Stimulated activated memory B cell treated with anti-CD40 and anti-IgM and Interleukin-4, amounts not matched to agents 10 μg/mL and 1 μg/mL and 100 μg/mL, for 72 hours (primary cell): ENCODE measurements around the gene SLC25A36.
A peak's percentile ranks its signal among the peaks of the same experiment; 100 is the strongest.
"Not testable (repeated sequence)": the region's sequence is repeated elsewhere in the genome, so short reads cannot be mapped to it uniquely, and the experiment has no call there.

Experiments used
- ATAC-seq: fragments of 150-1000 bp; cut with Tn5 transposase; 2 replicates; pipeline ENCODE4 v1.10.0; 2021
- H3K27ac Mint-ChIP-seq: one replicate; pipeline ENCODE4 v1.8.0; 2022; ENCODE audit warnings: mild to moderate bottlenecking, mixed read lengths
- H3K27me3 Mint-ChIP-seq: one replicate; pipeline ENCODE4 v1.8.0; 2022; ENCODE audit warnings: mixed read lengths
- H3K36me3 Mint-ChIP-seq: one replicate; pipeline ENCODE4 v1.8.0; 2022; ENCODE audit warnings: mixed read lengths
- H3K4me1 Mint-ChIP-seq: one replicate; pipeline ENCODE4 v1.8.0; 2022; ENCODE audit warnings: mixed read lengths
- H3K4me3 Mint-ChIP-seq: one replicate; pipeline ENCODE4 v1.8.0; 2022; ENCODE audit warnings: mild to moderate bottlenecking, moderate library complexity, mixed read lengths
- H3K9me3 Mint-ChIP-seq: one replicate; pipeline ENCODE4 v1.8.0; 2022; ENCODE audit warnings: mixed read lengths

SLC25A36 gene

GRCh38 chr3:140950144-140950543, 8.5 kb downstream of the SLC25A36 start:
- Mint-ChIP-seq H3K4me3 (no peak overlapping the region), H3K27me3 (no peaks in the 10 kb centered on the region), H3K27ac (no peak overlapping the region), H3K36me3 (peaks cover 21% of the 10 kb centered on the region), H3K4me1 (peaks cover 57% of the 10 kb centered on the region), H3K9me3 (no peaks in the 10 kb centered on the region)
- no peak for ATAC-seq

DNA sequence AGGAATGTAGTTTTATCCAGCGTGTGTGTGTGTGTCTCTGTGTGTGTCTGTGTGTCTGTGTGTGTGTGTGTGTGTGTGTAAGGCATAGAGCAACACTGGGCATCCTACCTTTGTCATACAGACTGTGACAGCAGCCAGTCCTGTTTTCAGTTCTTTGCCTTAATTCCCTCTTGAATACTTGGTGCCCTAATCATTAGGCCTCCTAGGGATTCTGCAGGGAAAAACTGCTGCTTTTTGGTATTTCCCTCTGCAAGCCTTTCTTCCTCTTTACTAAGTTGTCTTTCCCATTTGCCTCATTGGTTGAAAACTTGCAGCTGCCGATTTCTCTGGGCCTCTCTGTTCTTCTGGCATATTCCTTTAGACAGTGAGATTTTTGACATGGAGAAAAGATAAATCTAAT, 9.2 kb downstream of the SLC25A36 start:
- Mint-ChIP-seq H3K27ac (no peak overlapping the region), H3K9me3 (no peaks in the 10 kb centered on the region), H3K36me3 (peaks cover 21% of the 10 kb centered on the region), H3K27me3 (no peaks in the 10 kb centered on the region), H3K4me1 (peaks cover 56% of the 10 kb centered on the region), H3K4me3 (no peak overlapping the region)
- ATAC-seq = no peak

DNA sequence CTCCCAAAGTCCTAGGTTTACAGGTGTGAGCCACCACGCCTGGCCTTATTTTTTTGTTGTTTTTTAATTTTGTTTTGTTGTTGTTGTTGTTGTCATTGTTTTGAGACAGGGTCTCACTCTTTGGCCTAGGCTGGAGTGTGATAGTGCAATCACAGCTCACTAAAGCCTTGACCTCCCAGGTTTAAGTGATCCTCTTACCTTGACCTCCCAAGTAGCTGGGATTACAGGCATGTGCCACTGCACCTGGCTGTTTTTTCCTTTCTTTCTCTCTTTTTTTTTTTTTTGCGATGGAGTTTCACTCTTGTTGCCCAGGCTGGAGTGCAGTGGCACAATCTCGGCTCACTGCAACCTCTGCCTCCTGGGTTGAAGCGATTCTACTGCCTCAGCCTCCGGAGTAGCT, 10.1 kb downstream of the SLC25A36 start:
- H3K27ac Mint-ChIP-seq, H3K9me3 Mint-ChIP-seq, H3K4me3 Mint-ChIP-seq, H3K27me3 Mint-ChIP-seq, ATAC-seq: not testable (repeated sequence)
- peaks cover 48% of the 10 kb centered on the region for H3K4me1 Mint-ChIP-seq
- H3K36me3 Mint-ChIP-seq = peaks cover 16% of the 10 kb centered on the region

GRCh38 chr3:140953028-140953960, 11.7 kb downstream of the SLC25A36 start:
- Mint-ChIP-seq H3K4me3 (no peak overlapping the region), H3K9me3 (no peaks in the 10 kb centered on the region), H3K27me3 (no peaks in the 10 kb centered on the region), H3K36me3 (peaks cover 17% of the 10 kb centered on the region), H3K4me1 (peaks cover 44% of the 10 kb centered on the region), H3K27ac (no peak overlapping the region)
- ATAC-seq = no peak

GRCh38 chr3:140954576-140954975, 12.9 kb downstream of the SLC25A36 start:
- H3K9me3 Mint-ChIP-seq = no peaks in the 10 kb centered on the region
- H3K27me3 Mint-ChIP-seq = no peaks in the 10 kb centered on the region
- H3K4me1 Mint-ChIP-seq = peaks cover 41% of the 10 kb centered on the region
- H3K4me3 Mint-ChIP-seq = no peak overlapping the region
- no peak for ATAC-seq
- H3K27ac Mint-ChIP-seq = no peak overlapping the region
- H3K36me3 Mint-ChIP-seq = peaks cover 26% of the 10 kb centered on the region

- Mint-ChIP-seq H3K4me3 (no peak overlapping the region), H3K9me3 (no peaks in the 10 kb centered on the region), H3K27ac (no peak overlapping the region), H3K4me1 (peaks cover 30% of the 10 kb centered on the region), H3K36me3 (peaks cover 32% of the 10 kb centered on the region), H3K27me3 (no peaks in the 10 kb centered on the region)
- ATAC-seq = no peak
Measured at GRCh38 chr3:140955645-140956044, 14.0 kb downstream of the SLC25A36 start.

DNA sequence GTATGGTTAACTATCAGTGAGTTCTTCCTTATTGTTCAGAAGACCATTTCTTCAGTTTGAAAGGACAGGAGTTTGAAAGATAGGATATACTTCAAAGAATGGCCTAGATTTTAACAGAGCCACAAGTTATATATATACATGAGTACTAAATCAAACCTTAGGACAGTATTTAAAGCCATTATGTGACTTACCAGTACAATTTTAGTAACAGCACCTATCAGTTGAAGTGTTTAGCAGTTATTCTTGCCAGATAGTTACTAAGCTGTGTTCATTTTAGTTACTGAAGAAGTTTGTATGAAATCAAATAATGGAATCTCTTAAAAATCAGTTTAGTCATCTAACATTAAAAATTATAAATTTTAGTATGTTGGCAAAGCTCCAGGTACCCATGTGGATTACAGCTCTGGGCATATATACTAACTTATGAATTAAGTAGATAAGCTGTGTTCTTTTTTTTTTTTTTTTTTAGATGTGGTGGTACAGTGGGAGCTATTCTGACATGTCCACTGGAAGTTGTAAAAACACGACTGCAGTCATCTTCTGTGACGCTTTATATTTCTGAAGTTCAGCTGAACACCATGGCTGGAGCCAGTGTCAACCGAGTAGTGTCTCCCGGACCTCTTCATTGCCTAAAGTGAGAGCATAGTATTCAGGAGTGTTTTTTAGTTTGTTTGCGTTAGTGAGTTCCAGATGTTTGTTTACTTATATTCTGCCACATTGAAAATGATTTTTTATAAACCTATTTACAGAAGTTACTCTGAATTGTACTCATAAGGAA, 14.6 kb downstream of the SLC25A36 start:
- Mint-ChIP-seq H3K36me3 (peaks cover 29% of the 10 kb centered on the region), H3K27ac (no peak overlapping the region), H3K4me1 (peaks cover 24% of the 10 kb centered on the region), H3K4me3 (no peak overlapping the region), H3K27me3 (no peaks in the 10 kb centered on the region), H3K9me3 (no peaks in the 10 kb centered on the region)
- ATAC-seq = no peak

DNA sequence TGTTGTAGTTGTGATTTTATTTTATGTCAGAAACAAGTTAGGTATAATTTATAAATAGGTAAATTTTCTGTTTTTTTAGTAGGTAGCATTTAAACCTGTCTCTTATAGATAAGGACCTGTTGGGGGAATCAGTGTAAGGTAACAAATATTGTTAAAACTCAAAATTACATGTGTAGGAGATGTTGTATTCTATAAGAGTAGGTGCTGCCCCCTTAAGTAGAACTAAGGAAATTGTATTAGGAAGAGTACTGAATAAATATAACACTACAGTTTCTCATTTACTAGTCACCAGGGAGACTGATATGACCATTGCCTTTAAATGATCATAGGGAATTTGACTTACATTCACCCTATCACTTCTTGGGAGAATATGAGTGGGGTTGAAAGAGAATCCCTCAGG, 31.2 kb downstream of the SLC25A36 start:
- no peaks in the 10 kb centered on the region for H3K4me1 Mint-ChIP-seq
- no peak for ATAC-seq
- no peaks in the 10 kb centered on the region for H3K27me3 Mint-ChIP-seq
- H3K4me3 Mint-ChIP-seq = no peak overlapping the region
- H3K36me3 Mint-ChIP-seq = peaks cover 22% of the 10 kb centered on the region
- no peaks in the 10 kb centered on the region for H3K9me3 Mint-ChIP-seq
- H3K27ac Mint-ChIP-seq = no peak overlapping the region

- Mint-ChIP-seq H3K27ac (no peak overlapping the region), H3K27me3 (no peaks in the 10 kb centered on the region), H3K36me3 (peaks cover 31% of the 10 kb centered on the region), H3K9me3 (no peaks in the 10 kb centered on the region), H3K4me1 (no peaks in the 10 kb centered on the region), H3K4me3 (no peak overlapping the region)
- no peak for ATAC-seq
Measured at GRCh38 chr3:140974900-140975299, 33.3 kb downstream of the SLC25A36 start.

- Mint-ChIP-seq H3K9me3 (peaks cover 2% of the 10 kb centered on the region), H3K27ac (no peak overlapping the region), H3K36me3 (peaks cover 30% of the 10 kb centered on the region), H3K4me3 (no peak overlapping the region), H3K27me3 (no peaks in the 10 kb centered on the region), H3K4me1 (no peaks in the 10 kb centered on the region)
- ATAC-seq = no peak
Measured at GRCh38 chr3:140980663-140981062, 39.0 kb downstream of the SLC25A36 start.

DNA sequence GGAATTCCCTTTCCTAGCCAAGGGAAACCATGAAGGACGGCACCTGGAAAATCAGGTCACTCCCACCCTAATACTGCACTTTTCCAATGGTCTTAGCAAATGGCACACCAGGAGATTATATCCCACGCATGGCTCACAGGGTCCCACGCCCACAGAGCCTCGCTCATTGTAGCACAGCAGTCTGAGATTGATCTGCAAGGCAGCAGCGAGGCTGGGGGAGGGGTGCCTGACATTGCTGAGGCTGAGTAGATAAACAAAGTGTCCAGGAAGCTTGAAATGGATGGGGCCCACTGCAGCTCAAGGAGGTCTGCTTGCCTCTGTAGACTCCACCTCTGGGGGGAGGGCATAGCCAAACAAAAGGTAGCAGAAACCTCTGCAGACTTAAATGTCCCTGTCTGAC, 46.2 kb downstream of the SLC25A36 start:
- not testable (repeated sequence) for H3K27me3 Mint-ChIP-seq, ATAC-seq, H3K9me3 Mint-ChIP-seq, H3K27ac Mint-ChIP-seq, H3K4me1 Mint-ChIP-seq, H3K4me3 Mint-ChIP-seq, H3K36me3 Mint-ChIP-seq

DNA sequence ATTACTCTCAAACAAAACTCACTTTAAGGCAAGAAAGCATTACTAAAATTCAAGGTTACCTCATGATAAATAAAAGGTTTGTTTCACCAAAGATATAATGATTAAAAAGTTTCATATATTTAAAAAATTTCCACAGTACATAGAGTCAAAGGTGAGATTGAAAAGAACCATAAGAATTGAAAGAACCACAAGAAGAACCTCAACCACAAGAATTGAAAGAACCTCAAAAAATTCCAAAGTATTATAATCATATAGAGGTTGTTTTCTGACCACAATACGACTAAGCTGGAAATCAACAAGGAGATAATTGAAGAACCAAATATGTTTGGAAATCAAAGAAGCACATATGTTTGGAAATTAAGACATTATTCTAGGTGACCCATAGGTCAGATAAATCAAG, 52.7 kb downstream of the SLC25A36 start:
- ATAC-seq = no peak
- H3K9me3 Mint-ChIP-seq = peaks cover 4% of the 10 kb centered on the region

DNA sequence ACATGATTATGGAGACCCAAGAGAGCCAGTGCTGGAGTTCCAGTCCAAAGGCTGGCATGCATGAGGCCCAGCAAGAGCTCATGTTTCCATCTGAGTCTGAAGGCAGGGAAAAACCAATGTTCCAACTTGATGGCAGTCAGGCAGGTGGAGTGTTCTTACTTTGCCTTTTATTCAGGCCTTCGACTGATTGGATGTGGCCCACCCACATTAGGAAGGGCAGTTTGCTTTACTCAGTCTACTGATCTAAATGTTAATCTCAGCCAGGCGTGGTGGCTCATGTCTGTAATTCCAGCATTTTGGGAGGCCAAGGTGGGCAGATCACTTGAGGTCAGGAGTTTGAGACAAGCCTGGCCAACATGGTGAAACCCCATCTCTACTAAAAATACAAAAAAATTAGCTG, 53.2 kb downstream of the SLC25A36 start:
- not testable (repeated sequence) for ATAC-seq, H3K27ac Mint-ChIP-seq

More for the DNA sequence above, 52.7 kb downstream of the SLC25A36 start:
- Mint-ChIP-seq H3K27ac (no peak overlapping the region), H3K27me3 (no peaks in the 10 kb centered on the region), H3K4me1 (no peaks in the 10 kb centered on the region), H3K36me3 (no peaks in the 10 kb centered on the region), H3K4me3 (no peak overlapping the region)

DNA sequence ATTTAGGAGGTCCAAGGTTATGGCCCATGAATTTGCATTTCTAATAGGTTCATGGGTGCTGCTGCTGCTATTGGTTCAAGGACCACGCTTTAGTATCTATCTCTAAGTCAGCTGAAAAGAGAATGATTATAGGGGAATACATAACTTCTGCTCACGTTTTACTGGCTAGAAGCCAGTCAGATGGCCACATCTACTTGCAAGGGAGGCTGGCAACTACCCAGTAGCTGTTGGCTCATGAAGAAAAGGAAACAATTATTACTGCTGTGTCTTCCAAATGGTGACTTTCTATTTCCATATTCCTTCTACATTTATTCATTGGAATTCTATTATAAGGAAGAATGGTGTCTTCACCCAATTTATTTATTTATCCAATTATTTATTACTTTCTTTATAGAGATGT, 54.2 kb downstream of the SLC25A36 start:
- no peak for ATAC-seq
- H3K4me1 Mint-ChIP-seq = no peaks in the 10 kb centered on the region
- no peak overlapping the region for H3K27ac Mint-ChIP-seq
- no peaks in the 10 kb centered on the region for H3K27me3 Mint-ChIP-seq
- no peak overlapping the region for H3K4me3 Mint-ChIP-seq
- no peaks in the 10 kb centered on the region for H3K36me3 Mint-ChIP-seq
- peaks cover 4% of the 10 kb centered on the region for H3K9me3 Mint-ChIP-seq

More for the DNA sequence above, 53.2 kb downstream of the SLC25A36 start:
- H3K27me3 Mint-ChIP-seq, H3K4me1 Mint-ChIP-seq, H3K9me3 Mint-ChIP-seq, H3K36me3 Mint-ChIP-seq, H3K4me3 Mint-ChIP-seq: not testable (repeated sequence)

GRCh38 chr3:141000027-141000663, 58.5 kb downstream of the SLC25A36 start:
- Mint-ChIP-seq H3K9me3 (no peaks in the 10 kb centered on the region), H3K27ac (no peak overlapping the region), H3K36me3 (no peaks in the 10 kb centered on the region), H3K27me3 (no peaks in the 10 kb centered on the region), H3K4me1 (no peaks in the 10 kb centered on the region), H3K4me3 (no peak overlapping the region)
- peak; percentile 84 for ATAC-seq
